Measurements from ENCODE around the gene HTR7. TPM values are rescaled to one million over a fixed set of nuclear protein-coding genes. Genes with fewer than 3 reads are reported as not detected.

Gene HTR7
- total and polyA plus RNA-seq, 10 donors = 0.13 to 1.1 (median 0.73) TPM

DNA sequence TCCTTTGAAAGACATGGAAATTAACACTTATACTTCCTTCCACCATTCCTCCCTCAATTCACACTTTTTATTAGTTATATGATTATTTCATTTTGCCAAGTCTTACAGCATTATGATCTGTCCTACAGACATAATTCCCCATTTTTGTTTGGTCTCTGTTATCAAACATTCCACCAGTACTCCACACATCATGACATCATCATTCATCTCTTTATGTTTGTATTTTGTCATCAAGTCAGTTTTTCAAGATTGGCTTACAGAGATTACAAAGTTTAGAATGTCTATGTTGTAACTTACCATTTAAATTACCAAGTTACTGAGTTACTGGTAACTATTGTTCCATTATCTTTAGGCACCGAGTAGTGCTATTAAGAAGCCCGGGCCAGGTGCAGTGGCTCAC lies 150.2 kb downstream of the HTR7 start:
- no peaks in the 10 kb centered on the region for H3K4me1 ChIP-seq
- DNase-seq = no peak
- no peak overlapping the region for H3K4me3 ChIP-seq
- H3K27me3 ChIP-seq (replicated peaks in 1 of 7) = no peaks in the 10 kb centered on the region
- H3K9me3 ChIP-seq = no peaks in the 10 kb centered on the region
- no peaks in the 10 kb centered on the region for H3K36me3 ChIP-seq
- no peak overlapping the region for H3K27ac ChIP-seq
- intact Hi-C loops (cut with DNase I; ENCODE audit: low total_unique reads) = no loop called here
- WGBS, 5 donors = 92 to 97% (median 94%) methylated on average over 2 of the region's 2 CpGs
- TF ChIP-seq POLR2AphosphoS5 (IDR thresholded peaks at IDR 0.05) (no peak), POLR2A (IDR thresholded peaks at IDR 0.05) (no peak)
- TF ChIP-seq, protein P1, sequence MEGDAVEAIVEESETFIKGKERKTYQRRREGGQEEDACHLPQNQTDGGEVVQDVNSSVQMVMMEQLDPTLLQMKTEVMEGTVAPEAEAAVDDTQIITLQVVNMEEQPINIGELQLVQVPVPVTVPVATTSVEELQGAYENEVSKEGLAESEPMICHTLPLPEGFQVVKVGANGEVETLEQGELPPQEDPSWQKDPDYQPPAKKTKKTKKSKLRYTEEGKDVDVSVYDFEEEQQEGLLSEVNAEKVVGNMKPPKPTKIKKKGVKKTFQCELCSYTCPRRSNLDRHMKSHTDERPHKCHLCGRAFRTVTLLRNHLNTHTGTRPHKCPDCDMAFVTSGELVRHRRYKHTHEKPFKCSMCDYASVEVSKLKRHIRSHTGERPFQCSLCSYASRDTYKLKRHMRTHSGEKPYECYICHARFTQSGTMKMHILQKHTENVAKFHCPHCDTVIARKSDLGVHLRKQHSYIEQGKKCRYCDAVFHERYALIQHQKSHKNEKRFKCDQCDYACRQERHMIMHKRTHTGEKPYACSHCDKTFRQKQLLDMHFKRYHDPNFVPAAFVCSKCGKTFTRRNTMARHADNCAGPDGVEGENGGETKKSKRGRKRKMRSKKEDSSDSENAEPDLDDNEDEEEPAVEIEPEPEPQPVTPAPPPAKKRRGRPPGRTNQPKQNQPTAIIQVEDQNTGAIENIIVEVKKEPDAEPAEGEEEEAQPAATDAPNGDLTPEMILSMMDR (IDR thresholded peaks at IDR 0.05 in 8 of 11, conservative IDR thresholded peaks at IDR 0.05 in 3 of 11) = no peak

DNA sequence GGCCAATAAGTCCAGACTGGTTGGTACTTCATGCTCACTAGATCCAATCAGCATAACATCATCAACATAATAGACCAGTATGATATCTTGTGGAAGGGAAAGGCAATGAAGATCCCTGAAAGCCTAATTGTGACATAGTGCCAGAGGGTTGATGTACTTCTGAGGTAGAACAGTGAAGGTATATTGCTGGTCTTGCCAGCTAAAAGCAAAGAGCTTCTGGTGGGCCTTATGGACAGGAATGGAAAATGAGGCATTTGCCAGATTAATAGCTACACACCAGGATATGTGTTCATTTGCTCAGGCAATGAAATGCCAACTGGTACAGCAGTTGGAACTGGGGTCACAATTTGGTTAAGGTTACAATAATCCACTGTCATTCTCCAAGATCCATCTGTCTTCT lies 156.4 kb downstream of the HTR7 start:
- Histone ChIP-seq H3K9me3 (no peaks in the 10 kb centered on the region), H3K27me3 (replicated peaks in 1 of 7) (peaks cover 0 to 5% (median 0%) of the 10 kb centered on the region in 7 donors), H3K4me1 (no peaks in the 10 kb centered on the region), H3K27ac (no peak overlapping the region), H3K36me3 (no peaks in the 10 kb centered on the region), H3K4me3 (no peak overlapping the region)
- no peak for TF ChIP-seq POLR2A (IDR thresholded peaks at IDR 0.05)
- no peak for DNase-seq
- intact Hi-C loops (cut with DNase I; ENCODE audit: low total_unique reads) = no loop called here

DNA sequence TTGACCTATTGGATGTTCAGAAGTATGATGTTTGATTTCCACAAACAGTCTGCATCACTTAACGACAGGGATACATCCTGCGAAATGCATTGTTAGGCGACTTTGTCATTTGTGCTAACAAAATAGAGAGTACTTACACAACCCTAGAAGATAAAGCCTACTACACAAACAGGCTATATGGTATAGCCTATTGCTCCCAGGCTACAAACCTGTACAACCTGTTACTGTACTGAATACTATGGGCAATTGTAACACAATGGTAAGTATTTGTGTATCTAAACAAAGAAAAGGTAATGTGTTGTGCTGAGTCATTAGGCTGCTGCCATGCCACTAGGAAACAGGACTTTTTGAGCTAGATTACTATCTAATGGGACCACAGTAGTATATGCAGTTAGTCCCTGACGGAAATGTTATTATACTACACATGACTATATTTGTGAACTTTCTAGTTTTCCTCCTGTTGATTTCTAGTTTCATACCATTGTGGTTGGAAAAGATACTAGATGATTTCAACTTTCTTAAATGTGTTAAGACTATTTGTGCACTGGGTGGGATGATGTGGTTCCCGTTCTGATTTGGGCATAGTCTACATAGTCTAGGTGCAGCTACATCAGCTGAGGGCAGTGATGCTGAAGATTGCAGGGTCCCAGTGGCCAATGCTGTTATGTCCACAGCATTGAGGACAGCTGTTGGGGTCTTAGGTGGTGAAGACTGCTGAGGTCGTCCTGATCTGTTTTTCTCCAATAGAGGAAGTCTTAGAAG lies 161.7 kb downstream of the HTR7 start:
- Histone ChIP-seq H3K36me3 (no peaks in the 10 kb centered on the region), H3K27me3 (replicated peaks in 1 of 7) (peaks cover 0 to 9% (median 0%) of the 10 kb centered on the region in 7 donors), H3K4me1 (no peaks in the 10 kb centered on the region), H3K27ac (no peak overlapping the region), H3K4me3 (no peak overlapping the region), H3K9me3 (no peaks in the 10 kb centered on the region)
- TF ChIP-seq, protein P1 (IDR thresholded peaks at IDR 0.05 in 8 of 11, conservative IDR thresholded peaks at IDR 0.05 in 3 of 11) = no peak
- no peak for TF ChIP-seq POLR2AphosphoS5 (IDR thresholded peaks at IDR 0.05)
- TF ChIP-seq POLR2A (IDR thresholded peaks at IDR 0.05) = no peak
- intact Hi-C loops (cut with DNase I; ENCODE audit: low total_unique reads) = no loop called here
- no peak for DNase-seq
- WGBS, 5 donors = 74 to 93% (median 79%) methylated on average over 6 of the region's 6 CpGs

Small RNA genes within 50 kb of the gene (small RNA-seq; reads per million reads assigned to genes)
- gene RF00019 = 0 reads per million in 4 donors

Other genes starting within 250 kb of the HTR7 start
- gene RPP30, start 13.9 kb upstream of the HTR7 start, total RNA-seq = 10 to 100 TPM; 23.7 to 34.0 (median 29.4) TPM
- gene RPP30, start 13.9 kb upstream of the HTR7 start, polyA plus RNA-seq = 10 to 100 TPM; 34.1 to 44.9 (median 36.2) TPM
- under 1 TPM in 3 of 7 donors, not detected in 4; 0.13 to 0.83 (median 0.32) TPM for gene ANKRD1, start 63.0 kb upstream of the HTR7 start, total RNA-seq
- 1 to 10 TPM in 2 of 3 donors, under 1 TPM in 1; 0.83 to 1.6 (median 1.2) TPM for gene ANKRD1, start 63.0 kb upstream of the HTR7 start, polyA plus RNA-seq